Epidermal melanocyte (primary cell): ENCODE data around the gene CLNK.

Experiments
- DNase-seq: peaks from one replicate; pipeline ENCODE4 v3.0.0; 2011; ENCODE audit warnings: low spot score; ENCODE audit not compliant: insufficient read length

The CLNK gene

GRCh38 chr4:10684631-10685030, at the start of gene CLNK:
TSS of gene CLNK (minus strand) at chr4:10684768. CDS start at chr4:10667869, 16,899 bp downstream.
- DNase-seq, result no peak

- DNase-seq, result no peak
Measured at GRCh38 chr4:10733481-10734062, 49.0 kb upstream of the CLNK start.

- no peak for DNase-seq
Measured at GRCh38 chr4:10732914-10733415, 48.4 kb upstream of the CLNK start.

- DNase-seq, result no peak
Measured at GRCh38 chr4:10732235-10732913, 47.8 kb upstream of the CLNK start.

- no peak for DNase-seq
Measured at GRCh38 chr4:10731690-10732089, 47.1 kb upstream of the CLNK start.

GRCh38 chr4:10731162-10731561, 46.6 kb upstream of the CLNK start:
- no peak for DNase-seq

GRCh38 chr4:10730590-10730989, 46.0 kb upstream of the CLNK start:
- no peak for DNase-seq

- DNase-seq, result no peak
Measured at GRCh38 chr4:10730019-10730418, 45.5 kb upstream of the CLNK start.

- DNase-seq, result no peak
Measured at GRCh38 chr4:10729366-10729765, 44.8 kb upstream of the CLNK start.

- no peak for DNase-seq
Measured at GRCh38 chr4:10728016-10728415, 43.4 kb upstream of the CLNK start.

- no peak for DNase-seq
Measured at GRCh38 chr4:10727140-10727880, 42.7 kb upstream of the CLNK start.

GRCh38 chr4:10722957-10723356, 38.4 kb upstream of the CLNK start:
- no peak for DNase-seq

- no peak for DNase-seq
Measured at GRCh38 chr4:10721616-10722015, 37.0 kb upstream of the CLNK start.

GRCh38 chr4:10716163-10716562, 31.6 kb upstream of the CLNK start:
- no peak for DNase-seq

- no peak for DNase-seq
Measured at GRCh38 chr4:10715696-10716095, 31.1 kb upstream of the CLNK start.

GRCh38 chr4:10715135-10715534, 30.6 kb upstream of the CLNK start:
- no peak for DNase-seq

GRCh38 chr4:10713591-10713990, 29.0 kb upstream of the CLNK start:
- DNase-seq, result no peak

GRCh38 chr4:10706236-10706635, 21.7 kb upstream of the CLNK start:
- no peak for DNase-seq

- DNase-seq, result no peak
Measured at GRCh38 chr4:10704430-10704810, 19.9 kb upstream of the CLNK start.

GRCh38 chr4:10703766-10704429, 19.3 kb upstream of the CLNK start:
- DNase-seq, result no peak

- no peak for DNase-seq
Measured at GRCh38 chr4:10703156-10703555, 18.6 kb upstream of the CLNK start.
